ENCODE measurements around the gene CTSD.

The CTSD gene

DNA sequence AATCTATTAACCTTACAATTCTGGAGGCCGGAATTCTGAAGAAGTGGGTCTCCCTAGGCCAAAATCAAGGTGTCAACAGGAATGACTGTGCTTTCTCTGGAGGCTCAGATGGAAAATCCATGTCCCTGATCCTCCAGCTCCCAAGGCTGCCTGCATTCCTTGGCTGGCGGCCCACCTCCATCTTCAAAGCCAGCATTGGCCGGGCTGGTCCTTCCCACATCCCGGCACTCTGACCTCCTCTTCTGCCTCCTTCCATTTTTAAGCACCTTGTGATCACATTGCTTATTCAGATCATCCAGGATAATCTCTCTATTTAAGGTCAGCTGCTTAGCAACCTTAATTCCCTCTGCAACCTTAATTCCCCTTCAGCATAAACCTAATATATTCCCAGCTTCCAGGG lies 22.7 kb upstream of the CTSD start:
- in situ Hi-C loops (cut with HindIII; ENCODE audit: low sequenced_read_pairs) = no loop called here
- H3K4me3 ChIP-seq (ENCODE audit: low read depth, low read length) = no peak overlapping the region
- no peak for DNase-seq (ENCODE audit: low read depth, low spot score)
- TF ChIP-seq, protein P1, sequence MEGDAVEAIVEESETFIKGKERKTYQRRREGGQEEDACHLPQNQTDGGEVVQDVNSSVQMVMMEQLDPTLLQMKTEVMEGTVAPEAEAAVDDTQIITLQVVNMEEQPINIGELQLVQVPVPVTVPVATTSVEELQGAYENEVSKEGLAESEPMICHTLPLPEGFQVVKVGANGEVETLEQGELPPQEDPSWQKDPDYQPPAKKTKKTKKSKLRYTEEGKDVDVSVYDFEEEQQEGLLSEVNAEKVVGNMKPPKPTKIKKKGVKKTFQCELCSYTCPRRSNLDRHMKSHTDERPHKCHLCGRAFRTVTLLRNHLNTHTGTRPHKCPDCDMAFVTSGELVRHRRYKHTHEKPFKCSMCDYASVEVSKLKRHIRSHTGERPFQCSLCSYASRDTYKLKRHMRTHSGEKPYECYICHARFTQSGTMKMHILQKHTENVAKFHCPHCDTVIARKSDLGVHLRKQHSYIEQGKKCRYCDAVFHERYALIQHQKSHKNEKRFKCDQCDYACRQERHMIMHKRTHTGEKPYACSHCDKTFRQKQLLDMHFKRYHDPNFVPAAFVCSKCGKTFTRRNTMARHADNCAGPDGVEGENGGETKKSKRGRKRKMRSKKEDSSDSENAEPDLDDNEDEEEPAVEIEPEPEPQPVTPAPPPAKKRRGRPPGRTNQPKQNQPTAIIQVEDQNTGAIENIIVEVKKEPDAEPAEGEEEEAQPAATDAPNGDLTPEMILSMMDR (IDR thresholded peaks at IDR 0.05; ENCODE audit: low read depth, low read length) = no peak

DNA sequence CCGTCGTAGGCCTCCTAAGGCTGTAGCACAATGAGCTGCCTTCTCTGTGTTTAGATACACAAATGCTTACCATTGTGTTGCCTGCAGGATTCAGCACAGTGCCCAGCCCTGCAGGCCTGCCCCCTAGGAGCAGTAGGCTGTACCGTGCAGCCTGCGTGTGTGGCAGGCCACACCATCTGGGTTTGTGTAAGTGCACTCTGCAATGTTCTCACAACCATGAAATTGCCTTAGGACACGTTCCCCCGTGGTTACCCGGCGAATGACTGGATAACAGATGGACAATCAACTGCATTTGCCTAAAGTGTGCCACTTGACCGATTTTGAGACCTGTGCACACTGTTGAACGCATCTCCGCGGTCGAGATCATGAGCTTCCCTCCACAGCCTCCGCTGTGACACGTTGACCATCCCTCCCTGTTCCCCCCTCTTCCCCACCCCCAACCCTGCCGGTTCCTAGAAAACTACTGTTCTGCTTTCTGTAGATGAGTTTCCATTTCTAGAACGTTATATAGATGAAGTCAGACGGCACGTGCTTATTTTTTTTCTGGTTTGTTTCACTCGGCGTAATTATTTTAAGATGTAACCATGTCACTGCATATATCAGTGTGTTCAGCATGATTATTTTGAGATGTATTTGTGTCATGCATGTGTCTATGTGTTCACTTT lies 22.2 kb upstream of the CTSD start:
- no peak overlapping the region for H3K4me3 ChIP-seq (ENCODE audit: low read depth, low read length)
- no peak for DNase-seq (ENCODE audit: low read depth, low spot score)
- TF ChIP-seq, protein P1 (IDR thresholded peaks at IDR 0.05; ENCODE audit: low read depth, low read length) = no peak
- in situ Hi-C loops (cut with HindIII; ENCODE audit: low sequenced_read_pairs) = no loop called here

DNA sequence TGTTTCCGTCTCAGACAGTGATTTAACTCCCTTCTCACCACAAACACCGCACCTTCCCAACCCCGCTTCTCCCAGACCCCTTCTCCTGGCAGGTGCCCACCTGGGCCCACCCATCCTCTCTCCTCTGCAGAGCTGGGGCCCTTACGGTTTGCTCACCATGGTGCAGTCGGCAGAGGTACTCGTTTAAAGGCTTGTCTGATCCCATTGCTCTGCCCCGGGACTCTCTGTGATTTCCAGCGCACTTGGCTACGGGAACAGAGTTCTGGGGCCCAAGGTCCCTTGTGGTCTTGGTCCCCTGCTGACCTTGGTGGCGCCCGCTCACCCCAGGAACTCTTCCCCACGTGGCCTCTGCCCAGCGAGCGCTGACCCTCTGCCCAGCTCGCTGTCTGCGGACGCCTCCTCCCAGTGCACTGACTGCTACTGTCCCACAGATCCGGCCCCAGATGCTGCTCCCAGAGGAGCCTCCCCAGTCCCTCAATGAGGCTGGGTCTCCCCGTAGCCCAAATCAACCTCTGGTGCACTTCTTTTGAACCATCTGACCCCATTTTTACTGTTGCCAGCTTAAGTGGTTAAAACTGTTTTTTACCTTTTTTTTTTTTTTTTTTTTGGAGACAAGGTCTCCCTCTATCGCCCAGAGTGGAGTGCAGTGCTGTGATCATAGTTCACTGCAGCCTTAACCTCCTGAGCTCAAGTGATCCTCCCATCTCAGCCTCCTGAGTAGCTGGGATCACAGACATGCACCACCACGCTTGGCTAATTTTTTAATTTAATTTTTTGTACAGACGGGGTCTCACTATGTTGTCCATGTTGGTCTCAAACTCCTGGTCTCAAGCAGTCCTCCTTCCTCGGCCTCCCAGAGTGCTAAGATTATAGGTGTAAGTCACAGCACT lies 21.3 kb upstream of the CTSD start:
- in situ Hi-C loops (cut with HindIII; ENCODE audit: low sequenced_read_pairs) = no loop called here
- DNase-seq (ENCODE audit: low read depth, low spot score) = no peak
- no peak overlapping the region for H3K4me3 ChIP-seq (ENCODE audit: low read depth, low read length)
- TF ChIP-seq, protein P1 (IDR thresholded peaks at IDR 0.05; ENCODE audit: low read depth, low read length) = no peak

DNA sequence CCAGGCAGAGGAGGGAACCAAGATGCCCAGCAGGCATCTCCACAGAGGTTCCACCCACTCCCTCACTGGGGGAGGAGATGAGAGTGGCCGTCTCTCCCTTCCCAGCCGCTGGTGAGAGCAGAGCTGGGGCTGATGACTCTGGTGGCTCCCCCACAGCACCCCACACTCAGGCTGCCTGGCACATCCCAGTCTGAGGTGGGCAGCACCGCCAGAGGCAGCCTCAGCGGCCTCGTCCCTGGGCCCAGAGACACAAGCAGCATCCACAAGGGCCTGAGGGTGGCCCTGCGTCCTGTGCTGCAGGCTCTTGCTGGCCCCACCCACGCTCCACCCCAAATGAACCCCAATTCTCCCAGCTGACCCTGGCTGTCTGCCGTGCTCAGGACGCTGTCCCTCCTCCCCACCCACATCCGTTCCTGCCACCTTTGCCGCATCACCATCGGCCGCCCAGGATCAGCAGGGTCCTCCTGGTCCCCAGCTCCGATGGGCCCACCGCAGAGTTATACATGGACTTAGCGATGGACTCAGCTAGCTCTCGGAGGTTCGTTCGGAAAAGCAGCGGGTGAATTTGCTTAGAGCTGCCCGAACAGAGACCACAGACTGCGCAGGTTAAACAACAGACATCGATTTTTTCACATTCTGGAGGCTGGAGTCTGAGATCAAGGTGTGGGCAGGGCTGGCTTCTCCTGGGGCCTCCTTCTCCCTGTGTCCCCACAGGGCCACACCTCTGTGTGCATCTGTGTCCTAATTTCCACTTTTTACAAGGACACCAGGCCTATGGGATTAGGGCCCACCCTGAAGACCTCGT lies 20.2 kb upstream of the CTSD start:
- in situ Hi-C loops (cut with HindIII; ENCODE audit: low sequenced_read_pairs) = no loop called here
- H3K4me3 ChIP-seq (ENCODE audit: low read depth, low read length) = no peak overlapping the region

GRCh38 chr11:1782831-1783724 lies 19.4 kb upstream of the CTSD start:
- no peak overlapping the region for H3K4me3 ChIP-seq (ENCODE audit: low read depth, low read length)
- DNase-seq (ENCODE audit: low read depth, low spot score) = peak; percentile 23
- TF ChIP-seq, protein P1 (IDR thresholded peaks at IDR 0.05; ENCODE audit: low read depth, low read length) = no peak
- in situ Hi-C loops (cut with HindIII; ENCODE audit: low sequenced_read_pairs) = no loop called here

More for the DNA sequence above, 20.2 kb upstream of the CTSD start:
- DNase-seq (ENCODE audit: low read depth, low spot score) = no peak
- TF ChIP-seq, protein P1 (IDR thresholded peaks at IDR 0.05; ENCODE audit: low read depth, low read length) = no peak
